Lower leg skin (tissue), 4 donors: Measurements from ENCODE around the gene PLBD2. TPM values are rescaled to one million over a fixed set of nuclear protein-coding genes. Genes with fewer than 3 reads are reported as not detected.

ENCODE experiments used
- DNase-seq, 2 donors: peaks; one replicate each; pipeline ENCODE4 v3.0.0-alpha.2; 2019; ENCODE audit warnings: low spot score in 2 of 2
- H3K4me3 ChIP-seq: fragments of 200-600 bp; sonication (generic); 2 replicates; pipeline ENCODE4 v1.5.1; 2017; ENCODE audit warnings: mild to moderate bottlenecking, low read depth; ENCODE audit not compliant: poor library complexity, severe bottlenecking
- POLR2A ChIP-seq, 2 donors: fragments of 450-650 bp; IDR thresholded peaks; one replicate each; pipeline ENCODE4 v1.6.1; 2016 to 2017; ENCODE audit warnings: antibody characterized with exemption in 2 of 2, mild to moderate bottlenecking in 1 of 2, moderate library complexity in 1 of 2
- WGBS, 2 donors: methylation state at CpG; one replicate each; pipeline ENCODE4 v1.1.5; 2018; 5-methylcytosine and 5-hydroxymethylcytosine counted together
- intact Hi-C: fragments of 100-400 bp; cut with DNase I; formaldehyde crosslinking; loops from one replicate; pipeline ENCODE4 v1.15.0; 2023; ENCODE audit warnings: low total_unique reads
- total RNA-seq, 4 donors: library from RNA; depleted of rRNA; stranded (reverse); fragments of >200 nt; gene quantifications; one replicate each; pipeline ENCODE4 v1.1.0, GENCODE V29; 2016
- TF ChIP-seq, protein P1 (sequence below), 3 donors: fragments of 450-650 bp; IDR thresholded peaks; one replicate each; pipeline ENCODE4 v1.5.1; 2016; ENCODE audit warnings: antibody characterized with exemption in 3 of 3, mild to moderate bottlenecking in 3 of 3, moderate library complexity in 2 of 3

The PLBD2 gene
- total RNA-seq, 4 donors from 2014 or later = 18.9 to 41.2 (median 31.3) TPM

DNA sequence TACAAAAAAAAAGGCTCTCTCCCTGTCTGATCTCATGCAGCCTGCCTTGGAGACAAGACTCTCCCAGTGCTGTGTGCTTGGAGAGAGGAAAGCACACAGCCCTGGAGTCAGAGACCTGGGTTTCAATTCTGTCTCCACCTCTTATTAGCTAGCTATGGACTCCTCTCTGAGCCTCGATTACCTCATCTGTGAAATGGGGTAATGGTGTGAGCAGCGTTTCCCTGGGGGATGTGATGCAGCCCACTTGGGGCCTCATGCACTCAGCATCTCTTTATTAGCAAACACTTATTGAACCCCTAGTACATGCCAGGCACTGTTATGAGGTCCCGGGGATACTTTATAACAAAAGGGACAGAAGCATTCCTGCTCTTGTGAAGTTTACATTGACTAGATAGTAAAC, 32.8 kb downstream of the PLBD2 start:
- intact Hi-C loops = no loop called here
- no peak overlapping the region for H3K4me3 ChIP-seq
- no peak for DNase-seq
- 94 to 95% methylated on average over 3 of the region's 3 CpGs for WGBS, 2 donors
- TF ChIP-seq, protein P1, sequence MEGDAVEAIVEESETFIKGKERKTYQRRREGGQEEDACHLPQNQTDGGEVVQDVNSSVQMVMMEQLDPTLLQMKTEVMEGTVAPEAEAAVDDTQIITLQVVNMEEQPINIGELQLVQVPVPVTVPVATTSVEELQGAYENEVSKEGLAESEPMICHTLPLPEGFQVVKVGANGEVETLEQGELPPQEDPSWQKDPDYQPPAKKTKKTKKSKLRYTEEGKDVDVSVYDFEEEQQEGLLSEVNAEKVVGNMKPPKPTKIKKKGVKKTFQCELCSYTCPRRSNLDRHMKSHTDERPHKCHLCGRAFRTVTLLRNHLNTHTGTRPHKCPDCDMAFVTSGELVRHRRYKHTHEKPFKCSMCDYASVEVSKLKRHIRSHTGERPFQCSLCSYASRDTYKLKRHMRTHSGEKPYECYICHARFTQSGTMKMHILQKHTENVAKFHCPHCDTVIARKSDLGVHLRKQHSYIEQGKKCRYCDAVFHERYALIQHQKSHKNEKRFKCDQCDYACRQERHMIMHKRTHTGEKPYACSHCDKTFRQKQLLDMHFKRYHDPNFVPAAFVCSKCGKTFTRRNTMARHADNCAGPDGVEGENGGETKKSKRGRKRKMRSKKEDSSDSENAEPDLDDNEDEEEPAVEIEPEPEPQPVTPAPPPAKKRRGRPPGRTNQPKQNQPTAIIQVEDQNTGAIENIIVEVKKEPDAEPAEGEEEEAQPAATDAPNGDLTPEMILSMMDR (IDR thresholded peaks at IDR 0.05) = no peak
- no peak for TF ChIP-seq POLR2A (IDR thresholded peaks at IDR 0.05)

DNA sequence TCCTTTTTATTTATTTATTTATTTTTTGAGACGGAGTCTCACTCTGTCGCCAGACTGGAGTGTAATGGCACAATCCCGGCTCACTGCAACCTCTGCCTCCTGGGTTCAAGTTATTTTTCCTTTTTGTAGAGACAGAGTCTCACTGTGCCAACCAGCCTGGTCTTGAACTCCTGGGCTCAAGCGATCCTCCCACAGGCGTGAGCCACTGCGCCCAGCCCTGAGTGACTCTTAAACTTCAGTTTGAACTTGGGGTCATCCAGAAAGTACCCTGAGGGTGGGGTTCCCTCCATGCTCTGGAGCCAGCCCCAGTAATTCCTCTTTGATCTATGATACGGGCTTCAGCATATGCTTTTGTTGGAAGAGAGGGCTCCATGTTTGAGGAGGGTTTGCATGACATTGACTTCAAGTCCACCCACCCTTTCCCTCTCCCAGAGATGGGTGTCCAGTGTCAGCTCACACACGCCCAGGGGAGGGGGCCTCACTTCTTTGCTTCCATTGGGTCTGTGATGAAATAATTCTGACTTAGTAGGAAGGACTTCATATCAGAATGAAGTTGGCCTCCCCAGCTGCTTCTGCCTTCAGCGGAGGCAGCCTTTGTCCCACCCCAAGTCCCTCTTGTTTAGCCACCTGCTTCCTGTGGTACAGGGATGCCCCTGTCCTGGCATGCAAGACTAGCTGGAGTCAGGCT, 33.4 kb downstream of the PLBD2 start:
- WGBS, 2 donors = 88 to 93% methylated on average over 9 of the region's 9 CpGs
- no peak for DNase-seq
- intact Hi-C loops = no loop called here
- TF ChIP-seq, protein P1 (IDR thresholded peaks at IDR 0.05) = no peak
- TF ChIP-seq POLR2A (IDR thresholded peaks at IDR 0.05) = no peak
- H3K4me3 ChIP-seq = no peak overlapping the region

DNA sequence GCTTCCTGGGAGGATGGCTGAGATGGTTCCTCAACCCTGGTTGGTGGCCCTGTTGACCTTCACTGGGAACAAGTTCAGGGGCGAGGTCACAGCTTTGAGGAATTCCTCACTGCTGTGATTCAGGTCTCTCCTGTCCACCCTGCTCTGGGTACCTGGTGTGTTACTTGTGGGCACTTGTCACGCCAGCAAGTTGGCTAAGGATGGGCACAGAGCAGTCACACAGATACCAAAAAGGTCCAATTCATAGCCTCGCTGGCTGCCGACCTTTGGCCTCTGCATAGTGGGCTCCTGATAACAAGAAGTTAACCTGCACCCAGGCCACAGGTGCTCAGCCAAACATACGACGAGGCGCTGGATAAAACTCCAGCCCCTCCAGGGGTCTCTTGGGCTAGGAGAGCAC, 34.1 kb downstream of the PLBD2 start:
- no peak overlapping the region for H3K4me3 ChIP-seq
- intact Hi-C loops = no loop called here
- TF ChIP-seq, protein P1 (IDR thresholded peaks at IDR 0.05) = no peak
- no peak for TF ChIP-seq POLR2A (IDR thresholded peaks at IDR 0.05)
- no peak for DNase-seq
- WGBS, 2 donors = 79 to 89% methylated on average over 7 of the region's 7 CpGs

DNA sequence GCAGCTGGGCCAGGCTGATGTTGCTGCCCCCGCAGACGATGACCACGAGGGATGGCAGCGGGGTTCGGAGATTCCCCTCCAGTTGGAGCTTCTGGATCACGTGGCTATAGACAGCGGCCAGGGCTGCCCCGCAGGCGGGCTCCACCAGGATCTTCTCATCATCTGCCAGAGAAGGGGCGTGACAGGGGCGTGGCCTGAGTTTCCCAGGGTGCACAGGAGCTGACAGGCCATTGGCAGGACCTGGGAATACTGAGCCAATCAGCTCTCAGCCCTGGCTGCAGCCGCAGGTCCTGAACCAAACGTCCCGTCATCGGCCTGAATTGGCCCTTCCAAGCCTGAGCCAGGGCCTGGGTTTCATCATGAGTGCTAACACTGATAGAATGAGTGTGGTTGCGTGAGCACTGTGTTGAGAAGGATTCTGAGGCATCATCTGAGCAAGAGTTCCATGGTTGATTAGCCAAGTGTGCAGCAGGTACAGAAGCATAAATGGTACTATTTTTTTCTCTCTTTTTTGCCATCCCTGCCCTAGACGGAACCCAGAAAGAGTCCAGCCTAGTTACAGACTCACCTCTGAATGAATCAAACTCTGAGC, 34.7 kb downstream of the PLBD2 start:
- DNase-seq = no peak
- 60 to 83% methylated on average over 14 to 17 of the region's 17 CpGs for WGBS, 2 donors
- TF ChIP-seq, protein P1 (IDR thresholded peaks at IDR 0.05) = no peak
- TF ChIP-seq POLR2A (IDR thresholded peaks at IDR 0.05) = no peak
- no peak overlapping the region for H3K4me3 ChIP-seq
- intact Hi-C loops = no loop called here

DNA sequence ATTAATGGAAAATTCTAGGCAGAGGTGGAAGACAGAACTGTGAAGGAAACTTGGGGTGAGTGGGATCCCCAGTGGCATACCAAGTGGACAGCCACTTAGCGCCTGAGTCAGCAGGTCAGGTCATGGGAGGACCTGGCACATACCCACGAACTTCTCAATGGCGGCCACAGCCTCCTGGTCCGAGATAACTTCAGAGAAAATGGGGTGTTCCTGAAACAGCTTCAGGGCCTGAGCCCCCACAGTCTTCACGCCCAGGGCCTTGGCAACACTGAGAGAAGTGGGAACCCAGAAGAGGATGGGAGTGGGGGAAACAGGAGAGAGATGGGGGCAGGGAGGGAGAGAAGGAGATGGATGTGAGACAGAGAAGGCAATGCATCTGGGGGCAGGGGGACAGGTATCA, 35.4 kb downstream of the PLBD2 start:
- TF ChIP-seq POLR2A (IDR thresholded peaks at IDR 0.05) = no peak
- TF ChIP-seq, protein P1 (IDR thresholded peaks at IDR 0.05) = no peak
- H3K4me3 ChIP-seq = no peak overlapping the region
- intact Hi-C loops = no loop called here
- WGBS, 2 donors = 85 to 90% methylated on average over 5 of the region's 5 CpGs
- DNase-seq = no peak
